Measurements from ENCODE around the gene PPP4R3B. TPM values are rescaled to one million over a fixed set of nuclear protein-coding genes. Genes with fewer than 3 reads are reported as not detected.

PPP4R3B gene
- total RNA-seq, 1 donor from 2014 or later: 36.3 TPM

- DNase-seq (ENCODE audit: low read depth in 2 of 2): peak; percentile 25 to 28
Observed at GRCh38 chr2:55519938-55520885, 97.2 kb downstream of the PPP4R3B start.

GRCh38 chr2:55518841-55519165, 98.6 kb downstream of the PPP4R3B start:
- peak in 1 of 2 donors; percentile 24 for DNase-seq (ENCODE audit: low read depth in 2 of 2)

- DNase-seq (ENCODE audit: low read depth in 2 of 2): peak; percentile 40 to 60
Observed at GRCh38 chr2:55511508-55512124, 105.8 kb downstream of the PPP4R3B start.

- no peak for DNase-seq (ENCODE audit: low read depth in 2 of 2)
Observed at GRCh38 chr2:55502590-55503141, 114.8 kb downstream of the PPP4R3B start.

- peak in 1 of 2 donors; percentile 26 for DNase-seq (ENCODE audit: low read depth in 2 of 2)
Observed at GRCh38 chr2:55500025-55500424, 117.4 kb downstream of the PPP4R3B start.

- DNase-seq (ENCODE audit: low read depth in 2 of 2): no peak
Observed at GRCh38 chr2:55498582-55498981, 118.8 kb downstream of the PPP4R3B start.

Other genes starting within 250 kb of the PPP4R3B start
- gene CCDC88A, start 197.8 kb downstream of the PPP4R3B start, total RNA-seq: 25.5 and 42.1 TPM in 2 replicates
- gene CFAP36, start 97.9 kb downstream of the PPP4R3B start, total RNA-seq: 5.7 and 8.3 TPM in 2 replicates
- gene PNPT1, start 76.2 kb upstream of the PPP4R3B start, total RNA-seq: 14.4 and 15.9 TPM in 2 replicates

All from lung microvascular endothelial cell (primary cell).